ENCODE measurements around the gene PPP2R5E. TPM values are rescaled to one million over a fixed set of nuclear protein-coding genes. Genes with fewer than 3 reads are reported as not detected.

The PPP2R5E gene
- total and polyA plus RNA-seq, 10 of the 15 experiments (the other 5 are each of a cell fraction or from before 2014, with no cell fraction given), result 11.4 to 56.2 (median 22.7) TPM

DNA sequence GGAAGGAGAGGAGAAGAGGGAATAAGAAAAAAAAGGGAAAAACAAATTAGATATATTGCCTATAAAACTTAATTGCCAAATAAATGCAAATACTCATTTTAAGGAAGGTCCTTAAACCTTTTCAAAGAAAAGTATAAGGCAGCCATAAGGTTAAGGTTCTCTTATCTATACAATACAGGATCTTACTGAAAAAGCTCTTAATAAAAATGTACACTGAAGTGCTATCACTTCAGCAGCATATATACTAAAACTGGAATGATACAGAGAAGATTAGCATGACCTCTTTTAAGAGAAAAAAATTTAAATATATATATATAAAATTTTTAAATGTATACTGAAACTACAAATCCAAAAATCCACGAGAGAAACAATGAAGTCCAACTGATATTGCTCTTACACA is 65.6 kb downstream of the PPP2R5E start:
- BruUV-seq (replicated peaks), result TSS peak; percentile 29
- Histone ChIP-seq H3K4me2 (ENCODE audit: control insufficient read depth, insufficient read depth) (peak overlapping the region; percentile 56), H2AFZ (ENCODE audit: control insufficient read depth, low read depth, low read length) (no peak overlapping the region), H3K79me2 (ENCODE audit: control insufficient read depth, insufficient read depth, low read length) (peaks cover 75% of the 10 kb centered on the region), H4K20me1 (ENCODE audit: control insufficient read depth, insufficient read depth) (no peaks in the 10 kb centered on the region; the same call in 1 of the 2 replicates), H3K4me3 (0 out of 2 replicates have a peak overlapping the region, but pooled peaks have one; percentile 28), H3K27me3 (replicated peaks in 1 of 2; ENCODE audit: control insufficient read depth in 2 of 2, insufficient read depth in 2 of 2, low read length in 1 of 2) (no peaks in the 10 kb centered on the region), H3K27ac (ENCODE audit: control insufficient read depth, insufficient read depth) (peak overlapping the region; percentile 71), H3K9ac (ENCODE audit: control insufficient read depth, insufficient read depth, low read length) (no peak overlapping the region), H3K4me1 (ENCODE audit: control insufficient read depth, insufficient read depth, low read length) (peaks cover 33% of the 10 kb centered on the region), H3K9me3 (replicated peaks; ENCODE audit: control insufficient read depth, insufficient read depth, low read length) (no peaks in the 10 kb centered on the region), H3K36me3 (ENCODE audit: control insufficient read depth in 2 of 2, insufficient read depth in 2 of 2, low read length in 1 of 2) (no peaks in the 10 kb centered on the region)
- ATAC-seq, result no peak
- in situ Hi-C loops (cut with MboI), result no loop called here
- no peak for DNase-seq (ENCODE audit: low read depth, low spot score)
- 5% methylated on average over 1 of the region's 1 CpG for WGBS (ENCODE audit: insufficient coverage, insufficient replicate concordance, low lambda C conversion rate, missing lambda C conversion rate)
- ChIA-PET CTCF (interaction anchor here (0.9 kb wide), 1 partner anchor 11 kb away, joined by 3 read pairs; no protein-coding TSS in a partner anchor), SMC1A (ENCODE audit: uncharacterized antibody, unreplicated experiment) (interaction anchor here (1.0 to 4.1 kb wide), 15 partner anchors 9 to 173 kb away, joined by 3 to 31 read pairs (median 5); partner anchors contain the start of genes PPP2R5E and WDR89), RAD21 (ENCODE audit: unreplicated experiment) (interaction anchor here (0.9 to 3.6 kb wide), 8 partner anchors 8 to 88 kb away, joined by 3 to 24 read pairs (median 4); partner anchors contain the start of gene PPP2R5E), POLR2A (interaction anchor here (0.7 to 1.6 kb wide), 3 partner anchors 9 to 165 kb away, joined by 3 to 5 read pairs (median 5); partner anchors contain the start of gene WDR89)
- intact Hi-C loops (cut with micrococcal nuclease; ENCODE audit: unreplicated experiment), result no loop called here
- FAIRE-seq, result no peak
- TF ChIP-seq YBX1 (IDR thresholded peaks at IDR 0.05) (no peak), EGR1 (IDR thresholded peaks at IDR 0.05; ENCODE audit: borderline replicate concordance in 1 of 2, low read depth in 2 of 2, low read length in 2 of 2) (no peak), POLR2AphosphoS2 (IDR thresholded peaks at IDR 0.05; ENCODE audit: low read depth, low read length) (no peak), KAT2A (conservative IDR thresholded peaks at IDR 0.05; ENCODE audit: control insufficient read depth, low read depth, low read length) (no peak), POLR2AphosphoS5 (IDR thresholded peaks at IDR 0.05; ENCODE audit: low read length) (no peak)
- TF ChIP-seq, protein P1, sequence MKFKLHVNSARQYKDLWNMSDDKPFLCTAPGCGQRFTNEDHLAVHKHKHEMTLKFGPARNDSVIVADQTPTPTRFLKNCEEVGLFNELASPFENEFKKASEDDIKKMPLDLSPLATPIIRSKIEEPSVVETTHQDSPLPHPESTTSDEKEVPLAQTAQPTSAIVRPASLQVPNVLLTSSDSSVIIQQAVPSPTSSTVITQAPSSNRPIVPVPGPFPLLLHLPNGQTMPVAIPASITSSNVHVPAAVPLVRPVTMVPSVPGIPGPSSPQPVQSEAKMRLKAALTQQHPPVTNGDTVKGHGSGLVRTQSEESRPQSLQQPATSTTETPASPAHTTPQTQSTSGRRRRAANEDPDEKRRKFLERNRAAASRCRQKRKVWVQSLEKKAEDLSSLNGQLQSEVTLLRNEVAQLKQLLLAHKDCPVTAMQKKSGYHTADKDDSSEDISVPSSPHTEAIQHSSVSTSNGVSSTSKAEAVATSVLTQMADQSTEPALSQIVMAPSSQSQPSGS (IDR thresholded peaks at IDR 0.05; ENCODE audit: low read length), result no peak
- TF ChIP-seq, protein P2, sequence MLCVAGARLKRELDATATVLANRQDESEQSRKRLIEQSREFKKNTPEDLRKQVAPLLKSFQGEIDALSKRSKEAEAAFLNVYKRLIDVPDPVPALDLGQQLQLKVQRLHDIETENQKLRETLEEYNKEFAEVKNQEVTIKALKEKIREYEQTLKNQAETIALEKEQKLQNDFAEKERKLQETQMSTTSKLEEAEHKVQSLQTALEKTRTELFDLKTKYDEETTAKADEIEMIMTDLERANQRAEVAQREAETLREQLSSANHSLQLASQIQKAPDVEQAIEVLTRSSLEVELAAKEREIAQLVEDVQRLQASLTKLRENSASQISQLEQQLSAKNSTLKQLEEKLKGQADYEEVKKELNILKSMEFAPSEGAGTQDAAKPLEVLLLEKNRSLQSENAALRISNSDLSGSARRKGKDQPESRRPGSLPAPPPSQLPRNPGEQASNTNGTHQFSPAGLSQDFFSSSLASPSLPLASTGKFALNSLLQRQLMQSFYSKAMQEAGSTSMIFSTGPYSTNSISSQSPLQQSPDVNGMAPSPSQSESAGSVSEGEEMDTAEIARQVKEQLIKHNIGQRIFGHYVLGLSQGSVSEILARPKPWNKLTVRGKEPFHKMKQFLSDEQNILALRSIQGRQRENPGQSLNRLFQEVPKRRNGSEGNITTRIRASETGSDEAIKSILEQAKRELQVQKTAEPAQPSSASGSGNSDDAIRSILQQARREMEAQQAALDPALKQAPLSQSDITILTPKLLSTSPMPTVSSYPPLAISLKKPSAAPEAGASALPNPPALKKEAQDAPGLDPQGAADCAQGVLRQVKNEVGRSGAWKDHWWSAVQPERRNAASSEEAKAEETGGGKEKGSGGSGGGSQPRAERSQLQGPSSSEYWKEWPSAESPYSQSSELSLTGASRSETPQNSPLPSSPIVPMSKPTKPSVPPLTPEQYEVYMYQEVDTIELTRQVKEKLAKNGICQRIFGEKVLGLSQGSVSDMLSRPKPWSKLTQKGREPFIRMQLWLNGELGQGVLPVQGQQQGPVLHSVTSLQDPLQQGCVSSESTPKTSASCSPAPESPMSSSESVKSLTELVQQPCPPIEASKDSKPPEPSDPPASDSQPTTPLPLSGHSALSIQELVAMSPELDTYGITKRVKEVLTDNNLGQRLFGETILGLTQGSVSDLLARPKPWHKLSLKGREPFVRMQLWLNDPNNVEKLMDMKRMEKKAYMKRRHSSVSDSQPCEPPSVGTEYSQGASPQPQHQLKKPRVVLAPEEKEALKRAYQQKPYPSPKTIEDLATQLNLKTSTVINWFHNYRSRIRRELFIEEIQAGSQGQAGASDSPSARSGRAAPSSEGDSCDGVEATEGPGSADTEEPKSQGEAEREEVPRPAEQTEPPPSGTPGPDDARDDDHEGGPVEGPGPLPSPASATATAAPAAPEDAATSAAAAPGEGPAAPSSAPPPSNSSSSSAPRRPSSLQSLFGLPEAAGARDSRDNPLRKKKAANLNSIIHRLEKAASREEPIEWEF (IDR thresholded peaks at IDR 0.05; ENCODE audit: insufficient replicate concordance, low read depth, low read length), result no peak

All from GM12878 (cell line).